HL-60 (cell line): Measurements from ENCODE around the gene SBF1.

Experiments
- CTCF ChIP-seq: IDR thresholded peaks from one replicate; pipeline ENCODE4 v1.5.1; 2011; ENCODE audit warnings: low read length, control low read depth, inconsistent platforms; ENCODE audit not compliant: insufficient read depth
- POLR2AphosphoS5 ChIP-seq: IDR thresholded peaks from 2 replicates; pipeline ENCODE4 v1.6.1; 2012; ENCODE audit warnings: low read depth

DNA sequence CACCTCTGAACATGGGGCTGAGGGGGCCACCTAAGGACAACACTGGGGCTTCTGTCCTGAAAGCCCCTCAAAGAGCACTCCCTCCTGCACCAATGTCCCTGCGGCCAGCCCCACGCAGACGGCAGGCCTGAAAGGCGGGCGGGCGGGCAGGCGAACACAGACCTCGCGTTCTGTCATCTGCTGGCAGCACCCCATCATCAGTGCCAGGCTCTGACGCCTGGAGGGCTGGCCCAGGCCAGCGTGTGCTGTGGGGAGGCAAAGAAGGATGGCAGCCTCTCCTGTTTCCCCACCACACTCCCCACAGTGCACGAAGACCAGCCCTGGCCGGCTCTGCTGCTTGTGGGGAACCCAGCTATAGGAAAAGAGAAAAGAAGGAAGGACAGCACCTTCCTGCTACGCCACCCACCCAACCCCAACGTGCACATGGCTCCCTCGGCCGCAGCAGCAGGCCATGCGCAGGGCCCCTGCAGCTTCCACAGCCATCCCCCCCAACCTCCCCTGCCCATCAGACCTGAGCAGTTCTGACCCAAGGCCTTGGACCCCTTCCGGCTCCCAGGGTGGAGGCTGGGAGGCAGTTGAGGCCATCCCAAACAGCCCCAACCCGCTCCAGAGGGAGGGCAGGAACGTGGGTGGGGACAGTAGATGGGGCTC lies 3.5 kb downstream of the SBF1 start:
- TF ChIP-seq POLR2AphosphoS5 = no peak
- no peak for TF ChIP-seq CTCF
